SK-N-SH (cell line): Measurements from ENCODE around the gene TBC1D2B. TPM values are rescaled to one million over a fixed set of nuclear protein-coding genes. Genes with fewer than 3 reads are reported as not detected.
A peak's percentile ranks its signal among the peaks of the same experiment; 100 is the strongest.

ENCODE experiments used
- CTCF ChIA-PET: fragments of 300-600, 350-600 bp; formaldehyde crosslinking; extraction: SDS; loops from one replicate; lab custom pipeline; 2021; lab: Yijun Ruan, JAX
- POLR2A ChIA-PET: fragments of 350-600 bp; sonication (Branson Sonifier 250); formaldehyde crosslinking; extraction: SDS; loops from one replicate; lab custom pipeline; 2020; ENCODE audit warnings: antibody characterized with exemption, inconsistent platforms; lab: Yijun Ruan, JAX
- DNase-seq: peaks from one replicate; pipeline ENCODE4 v3.0.0; 2012
- H2AFZ ChIP-seq: fragments of 200-600 bp; sonication (generic); 2 replicates; pipeline ENCODE4 v1.8.1; 2016; ENCODE audit warnings: antibody characterized with exemption, mild to moderate bottlenecking, low read depth
- H3F3A ChIP-seq: fragments of 200-600 bp; sonication (generic); replicated peaks from 2 replicates; pipeline ENCODE3; 2016; ENCODE audit warnings: antibody characterized with exemption, mild to moderate bottlenecking; ENCODE audit not compliant: insufficient read depth
- H3K27ac ChIP-seq, 2 experiments: fragments of 200-500 bp in 1 of 2; fragments of 200-600 bp in 1 of 2; sonication (Bioruptor generic) in 1 of 2; sonication (generic), shearing (Covaris generic) in 1 of 2; 2 replicates each; pipeline versions ENCODE4 v1.5.1 to v1.6.1; 2014 to 2016; ENCODE audit warnings: low read depth in 2 of 2, inconsistent platforms in 1 of 2, low read length in 1 of 2, mild to moderate bottlenecking in 1 of 2, mixed read lengths in 1 of 2
- H3K27me3 ChIP-seq: fragments of 200-600 bp; sonication (generic), shearing (Covaris generic); 2 replicates; pipeline ENCODE4 v1.6.1; 2016; ENCODE audit warnings: mixed run types; ENCODE audit not compliant: insufficient read depth
- H3K36me3 ChIP-seq, 2 experiments: fragments of 200-500 bp in 1 of 2; fragments of 200-600 bp in 1 of 2; sonication (Bioruptor generic) in 1 of 2; sonication (generic) in 1 of 2; replicated peaks in 1 of 2; 2 replicates each; pipeline versions ENCODE3 to v1.5.1; 2014 to 2016; ENCODE audit warnings: low read length in 1 of 2, mild to moderate bottlenecking in 1 of 2; ENCODE audit not compliant: insufficient read depth in 2 of 2, control insufficient read depth in 1 of 2
- H3K4me1 ChIP-seq, 2 experiments: fragments of 200-500 bp in 1 of 2; fragments of 200-600 bp in 1 of 2; sonication (Bioruptor generic) in 1 of 2; sonication (generic), shearing (Covaris generic) in 1 of 2; 2 replicates each; pipeline versions ENCODE4 v1.5.1 to v1.6.1; 2014 to 2016; ENCODE audit warnings: low read depth in 1 of 2, low read length in 1 of 2, mixed run types in 1 of 2; ENCODE audit not compliant: insufficient read depth in 2 of 2, control insufficient read depth in 1 of 2
- H3K4me2 ChIP-seq: fragments of 200-600 bp; sonication (generic), shearing (Covaris generic); 2 replicates; pipeline ENCODE4 v1.6.1; 2017; ENCODE audit warnings: mixed run types
- H3K4me3 ChIP-seq, 2 experiments: fragments of 200-500 bp in 1 of 2; fragments of 200-600 bp in 1 of 2; sonication (Bioruptor generic) in 1 of 2; sonication (generic), shearing (Covaris generic) in 1 of 2; 2 replicates each; pipeline versions ENCODE4 v1.5.1 to v1.8.1; 2014 to 2016; ENCODE audit warnings: low read depth in 2 of 2, inconsistent platforms in 1 of 2, low read length in 1 of 2, mild to moderate bottlenecking in 1 of 2, mixed read lengths in 1 of 2, moderate library complexity in 1 of 2
- H3K79me2 ChIP-seq: fragments of 200-600 bp; sonication (generic); 2 replicates; pipeline ENCODE4 v1.8.1; 2017; ENCODE audit warnings: mild to moderate bottlenecking; ENCODE audit not compliant: insufficient read depth
- H3K9ac ChIP-seq: fragments of 200-600 bp; sonication (generic); 2 replicates; pipeline ENCODE4 v1.6.1; 2017; ENCODE audit warnings: mixed run types
- H3K9me2 ChIP-seq: fragments of 200-600 bp; sonication (generic); 2 replicates; pipeline ENCODE4 v1.6.1; 2017; ENCODE audit warnings: mixed run types
- H3K9me3 ChIP-seq: fragments of 200-600 bp; sonication (generic); 2 replicates; pipeline ENCODE4 v1.6.1; 2017; ENCODE audit warnings: mixed run types, mild to moderate bottlenecking, moderate library complexity
- H4K20me1 ChIP-seq: fragments of 200-600 bp; sonication (generic); 2 replicates; pipeline ENCODE4 v1.6.1; 2017; ENCODE audit warnings: mild to moderate bottlenecking, mixed run types; ENCODE audit not compliant: insufficient read depth
- CHD2 ChIP-seq: fragments of 150-350 bp; IDR thresholded peaks from 2 replicates; pipeline ENCODE4 v1.6.1; 2018; ENCODE audit warnings: low read length; ENCODE audit not compliant: partially characterized antibody
- EZH2phosphoT487 ChIP-seq: fragments of 200-600 bp; sonication (generic); IDR thresholded peaks from 2 replicates; pipeline ENCODE4 v1.6.1; 2017; ENCODE audit warnings: low read depth, mixed run types, mild to moderate bottlenecking, antibody characterized with exemption, moderate library complexity, borderline replicate concordance
- FOSL2 ChIP-seq: IDR thresholded peaks from 2 replicates; pipeline ENCODE4 v1.4.0; 2012; ENCODE audit warnings: low read depth, mild to moderate bottlenecking, moderate library complexity, borderline replicate concordance
- FOXJ3 ChIP-seq: sonication (generic); formaldehyde crosslinking; IDR thresholded peaks from 2 replicates; pipeline ENCODE4 v1.5.1; 2020; ENCODE audit warnings: mild to moderate bottlenecking, missing genetic modification reagents
- FOXM1 ChIP-seq: IDR thresholded peaks from 2 replicates; pipeline ENCODE4 v1.4.0; 2012; ENCODE audit warnings: low read depth, mild to moderate bottlenecking
- GABPA ChIP-seq: IDR thresholded peaks from 2 replicates; pipeline ENCODE4 v1.4.0; 2012; ENCODE audit warnings: low read depth, mild to moderate bottlenecking
- GATA2 ChIP-seq: sonication (generic); formaldehyde crosslinking; IDR thresholded peaks from 2 replicates; pipeline ENCODE4 v1.5.0; 2020; ENCODE audit warnings: mild to moderate bottlenecking, missing genetic modification reagents
- MEF2A ChIP-seq: IDR thresholded peaks from 2 replicates; pipeline ENCODE4 v1.4.0; 2012; ENCODE audit warnings: low read depth, borderline replicate concordance
- NFIC ChIP-seq: IDR thresholded peaks from 2 replicates; pipeline ENCODE4 v1.4.0; 2012; ENCODE audit warnings: borderline replicate concordance
- POLR2AphosphoS5 ChIP-seq: IDR thresholded peaks from 2 replicates; pipeline ENCODE4 v1.6.1; 2012; ENCODE audit warnings: low read depth, low read length
- RAD21 ChIP-seq: IDR thresholded peaks from 2 replicates; pipeline ENCODE4 v1.6.1; 2012; ENCODE audit warnings: mild to moderate bottlenecking, low read length
- RCOR1 ChIP-seq: fragments of 150-350 bp; IDR thresholded peaks from 2 replicates; pipeline ENCODE4 v1.6.1; 2017; ENCODE audit warnings: antibody characterized with exemption, low read length
- RFX5 ChIP-seq: IDR thresholded peaks from 2 replicates; pipeline ENCODE4 v1.6.1; 2012; ENCODE audit warnings: mild to moderate bottlenecking, improper control_type of control experiment, low read length
- SIN3A ChIP-seq: IDR thresholded peaks from 2 replicates; pipeline ENCODE4 v1.6.1; 2012; ENCODE audit warnings: low read depth, mild to moderate bottlenecking, low read length, moderate library complexity, borderline replicate concordance
- TCF12 ChIP-seq: IDR thresholded peaks from 2 replicates; pipeline ENCODE4 v1.4.0; 2012
- TEAD4 ChIP-seq: IDR thresholded peaks from 2 replicates; pipeline ENCODE4 v1.4.0; 2012; ENCODE audit warnings: mild to moderate bottlenecking, borderline replicate concordance; ENCODE audit not compliant: insufficient read depth
- YY1 ChIP-seq: IDR thresholded peaks from 2 replicates; pipeline ENCODE4 v1.4.0; 2012; ENCODE audit warnings: low read depth, mild to moderate bottlenecking
- WGBS: methylation state at CpG from one replicate; pipeline ENCODE4 v1.1.6; 2017; ENCODE audit warnings: low lambda C conversion rate; 5-methylcytosine and 5-hydroxymethylcytosine counted together
- polyA plus RNA-seq, 3 experiments: library from polyadenylated mRNA; depleted of rRNA; stranded (reverse); fragments of >200 nt; gene quantifications; 2 replicates each; pipeline ENCODE4 v1.2.3, GENCODE V29; 2012
- TF ChIP-seq, protein P1 (sequence below): IDR thresholded peaks from 2 replicates; pipeline ENCODE4 v1.6.1; 2012; ENCODE audit warnings: mild to moderate bottlenecking, low read depth, low read length, moderate library complexity
- TF ChIP-seq, protein P2 (sequence below): fragments of 200-600 bp; sonication (generic); IDR thresholded peaks from 2 replicates; pipeline ENCODE4 v1.6.1; 2017; ENCODE audit warnings: antibody characterized with exemption, mild to moderate bottlenecking, moderate library complexity
- TF ChIP-seq, protein P3 (sequence below): fragments of 150-350 bp; IDR thresholded peaks from 2 replicates; pipeline ENCODE4 v1.6.1; 2016; ENCODE audit warnings: mild to moderate bottlenecking, low read depth, low read length
- TF ChIP-seq, protein P4 (sequence below): IDR thresholded peaks from 2 replicates; pipeline ENCODE4 v1.4.0; 2012; ENCODE audit warnings: low read depth
- TF ChIP-seq, protein P5 (sequence below): IDR thresholded peaks from 2 replicates; pipeline ENCODE4 v1.4.0; 2012; ENCODE audit warnings: low read depth, borderline replicate concordance
- TF ChIP-seq, protein P6 (sequence below): fragments of 150-350 bp; IDR thresholded peaks from 2 replicates; pipeline ENCODE4 v1.6.1; 2017; ENCODE audit warnings: antibody characterized with exemption, low read length, low read depth, borderline replicate concordance

Gene TBC1D2B
- polyA plus RNA-seq, 1 of the 3 experiments (the other 2 are of a cell fraction): 19.0 TPM

DNA sequence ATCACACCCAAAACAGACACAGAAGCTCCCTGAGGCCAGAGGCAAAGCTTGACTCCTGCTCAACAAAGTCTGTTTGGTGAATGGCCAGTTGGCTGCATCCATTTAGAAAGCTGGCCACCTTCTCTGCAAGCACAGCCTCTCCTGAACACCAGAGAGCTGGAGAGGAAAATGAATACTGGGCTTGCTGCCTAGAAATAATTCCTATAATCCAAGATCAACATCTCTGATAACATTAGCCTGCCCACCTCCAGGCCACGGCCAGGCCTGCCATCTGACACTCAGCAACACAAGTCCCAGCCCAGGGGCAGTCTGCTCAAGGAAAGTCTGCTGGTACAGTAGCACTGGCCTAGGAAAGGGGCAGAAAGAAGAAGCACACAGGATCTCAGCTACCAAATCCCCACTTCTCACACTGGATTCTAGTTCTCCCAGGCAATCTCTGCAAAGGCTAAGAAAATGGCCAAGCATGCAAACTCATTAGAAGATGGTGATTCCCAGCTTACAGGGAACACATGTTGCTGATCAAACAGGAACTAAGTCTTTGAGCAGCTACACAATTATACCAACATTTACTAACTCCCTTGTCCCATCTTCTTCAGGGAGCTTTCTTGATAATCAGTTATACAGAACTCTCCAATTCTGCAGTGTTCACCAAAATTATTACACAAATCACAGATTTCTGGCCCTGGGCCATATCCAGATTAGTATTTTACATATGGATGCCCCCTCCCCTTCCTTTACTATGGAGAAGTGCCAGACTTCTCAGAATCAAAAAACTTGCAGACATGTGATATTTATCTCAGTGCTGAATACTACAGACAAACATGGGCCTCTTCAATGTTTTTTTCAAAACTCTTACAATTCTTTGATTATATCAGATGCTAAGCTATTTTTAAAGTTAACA is 9.9 kb downstream of the TBC1D2B start:
- POLR2A ChIA-PET: interaction anchor here (0.8 to 1.6 kb wide), 5 partner anchors 8 to 62 kb away, joined by 3 to 4 read pairs (median 4); no protein-coding TSS in a partner anchor
- Histone ChIP-seq H3K9me3 (no peaks in the 10 kb centered on the region), H3K9ac (no peak overlapping the region), H3F3A (peaks cover 27% of the 10 kb centered on the region), H4K20me1 (peaks cover 24% of the 10 kb centered on the region), H2AFZ (no peak overlapping the region), H3K4me2 (peak overlapping the region; percentile 52), H3K79me2 (peaks cover 96% of the 10 kb centered on the region), H3K4me3 (no peak overlapping the region), H3K36me3 (no peaks in the 10 kb centered on the region), H3K27me3 (no peaks in the 10 kb centered on the region), H3K4me1 (peaks cover 69 to 83% of the 10 kb centered on the region in 2 experiments), H3K9me2 (no peaks in the 10 kb centered on the region), H3K27ac (peak overlapping the region; percentile 86 to 99)
- CTCF ChIA-PET: interaction anchor here (0.6 to 5.7 kb wide), 17 partner anchors 8 to 108 kb away, joined by 3 to 39 read pairs (median 3); no protein-coding TSS in a partner anchor
- 17% methylated on average over 1 of the region's 1 CpG for WGBS
- peak; percentile 77 for DNase-seq
- TF ChIP-seq, protein P1, sequence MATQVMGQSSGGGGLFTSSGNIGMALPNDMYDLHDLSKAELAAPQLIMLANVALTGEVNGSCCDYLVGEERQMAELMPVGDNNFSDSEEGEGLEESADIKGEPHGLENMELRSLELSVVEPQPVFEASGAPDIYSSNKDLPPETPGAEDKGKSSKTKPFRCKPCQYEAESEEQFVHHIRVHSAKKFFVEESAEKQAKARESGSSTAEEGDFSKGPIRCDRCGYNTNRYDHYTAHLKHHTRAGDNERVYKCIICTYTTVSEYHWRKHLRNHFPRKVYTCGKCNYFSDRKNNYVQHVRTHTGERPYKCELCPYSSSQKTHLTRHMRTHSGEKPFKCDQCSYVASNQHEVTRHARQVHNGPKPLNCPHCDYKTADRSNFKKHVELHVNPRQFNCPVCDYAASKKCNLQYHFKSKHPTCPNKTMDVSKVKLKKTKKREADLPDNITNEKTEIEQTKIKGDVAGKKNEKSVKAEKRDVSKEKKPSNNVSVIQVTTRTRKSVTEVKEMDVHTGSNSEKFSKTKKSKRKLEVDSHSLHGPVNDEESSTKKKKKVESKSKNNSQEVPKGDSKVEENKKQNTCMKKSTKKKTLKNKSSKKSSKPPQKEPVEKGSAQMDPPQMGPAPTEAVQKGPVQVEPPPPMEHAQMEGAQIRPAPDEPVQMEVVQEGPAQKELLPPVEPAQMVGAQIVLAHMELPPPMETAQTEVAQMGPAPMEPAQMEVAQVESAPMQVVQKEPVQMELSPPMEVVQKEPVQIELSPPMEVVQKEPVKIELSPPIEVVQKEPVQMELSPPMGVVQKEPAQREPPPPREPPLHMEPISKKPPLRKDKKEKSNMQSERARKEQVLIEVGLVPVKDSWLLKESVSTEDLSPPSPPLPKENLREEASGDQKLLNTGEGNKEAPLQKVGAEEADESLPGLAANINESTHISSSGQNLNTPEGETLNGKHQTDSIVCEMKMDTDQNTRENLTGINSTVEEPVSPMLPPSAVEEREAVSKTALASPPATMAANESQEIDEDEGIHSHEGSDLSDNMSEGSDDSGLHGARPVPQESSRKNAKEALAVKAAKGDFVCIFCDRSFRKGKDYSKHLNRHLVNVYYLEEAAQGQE: peak; percentile 14; the same call in 1 of the 2 replicates
- TF ChIP-seq TCF12 (peak; percentile 88), MEF2A (no peak), CHD2 (peak; percentile 77), GATA2 (peak; percentile 97), FOSL2 (no peak), SIN3A (no peak), FOXM1 (no peak), GABPA (no peak), TEAD4 (peak; percentile 56; the same call in 1 of the 2 replicates), RFX5 (peak; percentile 54; the same call in 1 of the 2 replicates), YY1 (0 out of 2 replicates have a peak, but pooled peaks have one; percentile 6), EZH2phosphoT487 (no peak), RAD21 (peak; percentile 35), POLR2AphosphoS5 (peak; percentile 65; the same call in 1 of the 2 replicates), RCOR1 (peak; percentile 89), FOXJ3 (peak; percentile 92), NFIC (peak; percentile 91)
- TF ChIP-seq, protein P2, sequence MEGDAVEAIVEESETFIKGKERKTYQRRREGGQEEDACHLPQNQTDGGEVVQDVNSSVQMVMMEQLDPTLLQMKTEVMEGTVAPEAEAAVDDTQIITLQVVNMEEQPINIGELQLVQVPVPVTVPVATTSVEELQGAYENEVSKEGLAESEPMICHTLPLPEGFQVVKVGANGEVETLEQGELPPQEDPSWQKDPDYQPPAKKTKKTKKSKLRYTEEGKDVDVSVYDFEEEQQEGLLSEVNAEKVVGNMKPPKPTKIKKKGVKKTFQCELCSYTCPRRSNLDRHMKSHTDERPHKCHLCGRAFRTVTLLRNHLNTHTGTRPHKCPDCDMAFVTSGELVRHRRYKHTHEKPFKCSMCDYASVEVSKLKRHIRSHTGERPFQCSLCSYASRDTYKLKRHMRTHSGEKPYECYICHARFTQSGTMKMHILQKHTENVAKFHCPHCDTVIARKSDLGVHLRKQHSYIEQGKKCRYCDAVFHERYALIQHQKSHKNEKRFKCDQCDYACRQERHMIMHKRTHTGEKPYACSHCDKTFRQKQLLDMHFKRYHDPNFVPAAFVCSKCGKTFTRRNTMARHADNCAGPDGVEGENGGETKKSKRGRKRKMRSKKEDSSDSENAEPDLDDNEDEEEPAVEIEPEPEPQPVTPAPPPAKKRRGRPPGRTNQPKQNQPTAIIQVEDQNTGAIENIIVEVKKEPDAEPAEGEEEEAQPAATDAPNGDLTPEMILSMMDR: no peak
- TF ChIP-seq, protein P3, sequence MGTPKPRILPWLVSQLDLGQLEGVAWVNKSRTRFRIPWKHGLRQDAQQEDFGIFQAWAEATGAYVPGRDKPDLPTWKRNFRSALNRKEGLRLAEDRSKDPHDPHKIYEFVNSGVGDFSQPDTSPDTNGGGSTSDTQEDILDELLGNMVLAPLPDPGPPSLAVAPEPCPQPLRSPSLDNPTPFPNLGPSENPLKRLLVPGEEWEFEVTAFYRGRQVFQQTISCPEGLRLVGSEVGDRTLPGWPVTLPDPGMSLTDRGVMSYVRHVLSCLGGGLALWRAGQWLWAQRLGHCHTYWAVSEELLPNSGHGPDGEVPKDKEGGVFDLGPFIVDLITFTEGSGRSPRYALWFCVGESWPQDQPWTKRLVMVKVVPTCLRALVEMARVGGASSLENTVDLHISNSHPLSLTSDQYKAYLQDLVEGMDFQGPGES: no peak
- TF ChIP-seq, protein P4, sequence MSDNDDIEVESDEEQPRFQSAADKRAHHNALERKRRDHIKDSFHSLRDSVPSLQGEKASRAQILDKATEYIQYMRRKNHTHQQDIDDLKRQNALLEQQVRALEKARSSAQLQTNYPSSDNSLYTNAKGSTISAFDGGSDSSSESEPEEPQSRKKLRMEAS: 0 out of 2 replicates have a peak, but pooled peaks have one; percentile 40
- TF ChIP-seq, protein P5, sequence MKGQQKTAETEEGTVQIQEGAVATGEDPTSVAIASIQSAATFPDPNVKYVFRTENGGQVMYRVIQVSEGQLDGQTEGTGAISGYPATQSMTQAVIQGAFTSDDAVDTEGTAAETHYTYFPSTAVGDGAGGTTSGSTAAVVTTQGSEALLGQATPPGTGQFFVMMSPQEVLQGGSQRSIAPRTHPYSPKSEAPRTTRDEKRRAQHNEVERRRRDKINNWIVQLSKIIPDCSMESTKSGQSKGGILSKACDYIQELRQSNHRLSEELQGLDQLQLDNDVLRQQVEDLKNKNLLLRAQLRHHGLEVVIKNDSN: no peak
- TF ChIP-seq, protein P6, sequence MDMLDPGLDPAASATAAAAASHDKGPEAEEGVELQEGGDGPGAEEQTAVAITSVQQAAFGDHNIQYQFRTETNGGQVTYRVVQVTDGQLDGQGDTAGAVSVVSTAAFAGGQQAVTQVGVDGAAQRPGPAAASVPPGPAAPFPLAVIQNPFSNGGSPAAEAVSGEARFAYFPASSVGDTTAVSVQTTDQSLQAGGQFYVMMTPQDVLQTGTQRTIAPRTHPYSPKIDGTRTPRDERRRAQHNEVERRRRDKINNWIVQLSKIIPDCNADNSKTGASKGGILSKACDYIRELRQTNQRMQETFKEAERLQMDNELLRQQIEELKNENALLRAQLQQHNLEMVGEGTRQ: peak; percentile 49; the same call in 1 of the 2 replicates
